GM12873 (cell line): ENCODE measurements around the gene GLUD2.

Source experiments
- CTCF ChIP-seq: IDR thresholded peaks from 2 replicates; pipeline ENCODE4 v1.5.1; 2012; ENCODE audit warnings: low read depth, mild to moderate bottlenecking, moderate library complexity, low read length, control low read depth; ENCODE audit not compliant: insufficient read depth; ENCODE audit errors: missing control alignments

Gene GLUD2

DNA sequence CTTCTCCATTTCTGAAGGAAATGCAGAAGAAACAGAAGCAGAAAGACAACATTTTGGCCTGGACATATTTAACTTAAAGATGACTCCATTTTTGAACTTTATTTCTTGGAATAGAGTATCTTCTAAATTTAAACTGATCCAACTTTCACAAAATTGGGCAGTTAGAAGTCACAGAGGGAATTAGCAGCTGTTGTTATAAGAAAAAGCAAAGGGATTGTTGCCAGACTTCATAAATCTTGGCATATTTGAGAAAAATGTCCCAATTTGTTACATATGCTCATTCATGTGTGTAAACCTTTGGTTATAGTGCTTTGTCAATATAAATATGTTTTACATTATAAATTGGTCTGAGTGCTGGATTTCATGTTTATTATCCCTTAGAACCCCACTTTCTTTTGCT is 3.4 kb downstream of the GLUD2 start:
- no peak for TF ChIP-seq CTCF

GRCh38 chrX:121052122-121052521 is 4.7 kb downstream of the GLUD2 start:
- TF ChIP-seq CTCF = no peak

DNA sequence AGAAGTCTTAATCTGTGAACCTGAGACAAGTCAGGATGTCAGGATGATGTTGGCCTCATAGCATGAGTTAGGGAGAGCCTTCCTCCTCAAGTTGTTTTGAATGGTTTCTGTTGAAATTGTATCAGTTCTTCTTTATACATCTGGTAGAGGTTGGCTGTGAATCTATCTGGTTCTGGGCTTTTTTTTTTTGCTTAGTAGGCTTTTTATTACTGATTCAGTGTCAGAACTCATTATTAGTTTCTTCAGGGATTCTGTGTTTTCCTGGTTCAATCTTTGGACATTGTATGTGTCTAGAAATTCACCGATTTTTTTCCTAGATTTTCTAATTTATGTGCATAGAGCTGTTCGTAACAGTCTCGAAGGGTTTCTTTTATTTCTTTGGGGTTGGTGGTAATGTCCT is 14.9 kb downstream of the GLUD2 start:
- no peak for TF ChIP-seq CTCF

DNA sequence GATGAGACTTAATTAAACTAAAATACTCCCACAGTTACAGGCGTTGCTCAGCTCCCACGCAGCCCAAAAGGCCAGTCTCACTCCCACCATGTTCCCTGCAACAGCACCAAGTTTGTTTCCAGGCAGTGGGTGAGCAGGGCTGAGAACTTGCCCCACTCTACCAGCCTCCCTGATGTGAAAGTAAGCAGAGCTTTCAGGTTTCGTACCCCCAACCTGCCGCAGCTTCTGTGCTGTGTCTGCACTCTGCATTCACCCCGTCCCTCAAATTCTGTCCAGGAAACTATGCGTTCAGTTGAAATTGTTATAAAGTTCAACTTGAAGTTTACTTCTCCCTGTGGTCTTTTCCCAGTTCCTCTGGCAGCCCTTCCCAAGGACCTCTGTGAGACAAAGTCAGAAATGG is 17.2 kb downstream of the GLUD2 start:
- no peak for TF ChIP-seq CTCF

DNA sequence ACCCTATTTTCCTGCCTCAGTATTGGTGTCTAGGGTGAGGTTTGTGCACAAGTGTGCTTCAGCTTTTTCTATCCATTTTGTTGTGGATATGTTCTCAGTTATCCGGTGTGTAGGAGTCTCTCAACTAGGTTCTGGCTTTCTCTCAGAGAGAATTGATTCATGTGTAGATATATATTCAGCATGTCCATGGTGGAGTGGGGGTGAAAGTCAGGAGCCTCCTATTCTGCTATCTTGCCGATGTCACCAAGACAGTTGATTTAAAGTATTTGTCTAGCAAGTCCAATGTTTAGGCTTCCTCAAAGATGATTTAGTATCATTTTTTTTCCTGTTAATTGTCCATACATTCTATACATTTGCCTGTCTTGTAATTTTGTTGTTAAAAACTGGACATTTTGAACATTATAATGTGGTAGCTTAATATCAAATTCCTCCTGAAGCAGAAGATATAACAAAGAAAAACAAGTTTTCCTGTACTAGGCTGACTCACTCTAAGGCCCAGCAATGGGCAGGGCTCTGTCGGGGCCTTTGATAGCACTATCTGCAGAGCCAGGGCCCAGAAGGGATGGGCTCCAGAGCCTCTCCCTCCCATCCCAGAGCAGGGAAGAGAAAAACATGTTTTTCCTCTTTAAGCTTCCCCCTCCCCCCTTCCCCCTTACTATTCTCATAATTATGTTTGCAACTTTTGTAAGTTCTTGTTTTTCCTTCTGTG is 37.6 kb downstream of the GLUD2 start:
- TF ChIP-seq CTCF = no peak

GRCh38 chrX:121085612-121086010 is 38.2 kb downstream of the GLUD2 start:
- no peak for TF ChIP-seq CTCF

DNA sequence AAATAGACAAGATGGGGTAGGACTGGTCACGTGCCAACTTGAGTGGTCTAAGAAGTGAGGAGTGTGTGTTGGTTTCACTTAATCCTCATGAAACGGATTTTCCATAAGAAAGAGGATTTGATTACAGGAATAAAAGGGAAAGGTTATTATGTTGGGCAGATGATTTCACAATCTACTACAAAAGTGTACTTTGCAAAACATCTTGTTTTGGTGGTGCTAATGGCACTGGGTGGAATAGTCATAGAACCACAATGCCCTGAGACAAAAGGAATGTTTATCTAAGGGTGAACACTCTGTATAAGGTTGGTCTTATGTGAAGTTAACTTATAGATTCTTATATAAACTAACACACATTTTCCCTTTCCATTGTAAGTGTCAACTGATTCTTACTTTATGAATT is 45.6 kb downstream of the GLUD2 start:
- no peak for TF ChIP-seq CTCF
